Common myeloid progenitor, CD34-positive (primary cell): ENCODE data around the gene KIF21B.
"Not testable (repeated sequence)": the region's sequence is repeated elsewhere in the genome, so short reads cannot be mapped to it uniquely, and the experiment has no call there.

Experiments used
- CTCF ChIA-PET: fragments of 350-600 bp; sonication (Branson Sonifier 250); formaldehyde crosslinking; loops from one replicate; lab custom pipeline; 2021; ENCODE audit warnings: antibody characterized with exemption; lab: Charles Lee
- POLR2A ChIA-PET: fragments of 350-600 bp; sonication (Branson Sonifier 250); formaldehyde crosslinking; loops from one replicate; lab custom pipeline; 2021; ENCODE audit warnings: antibody characterized with exemption; lab: Charles Lee
- DNase-seq, 3 donors: peaks; one replicate each; pipeline versions ENCODE4 v3.0.0 to v3.0.0-alpha.2; 2013
- H3K27ac ChIP-seq, 2 experiments: 1 replicate in 1 of 2; 2 replicates in 1 of 2; pipeline ENCODE4 v1.7.0; 2013; ENCODE audit warnings: inconsistent platforms in 2 of 2, low read length in 2 of 2, mild to moderate bottlenecking in 2 of 2, low read depth in 1 of 2, moderate library complexity in 1 of 2; ENCODE audit not compliant: severe bottlenecking in 2 of 2, insufficient read depth in 1 of 2, poor library complexity in 1 of 2
- H3K27me3 ChIP-seq, 5 experiments: replicated peaks in 2 of 5; 1 replicate in 3 of 5; 2 replicates in 2 of 5; pipeline versions ENCODE4 v1.6.1 to v1.7.0; 2013; ENCODE audit warnings: low read length in 4 of 5, mild to moderate bottlenecking in 2 of 5, moderate library complexity in 2 of 5, inconsistent platforms in 1 of 5; ENCODE audit not compliant: insufficient read depth in 5 of 5, control insufficient read depth in 4 of 5
- H3K36me3 ChIP-seq, 4 experiments: 1 replicate in 2 of 4; 2 replicates in 2 of 4; pipeline versions ENCODE4 v1.6.1 to v1.7.0; 2013; ENCODE audit warnings: low read length in 3 of 4, control low read depth in 1 of 4, mild to moderate bottlenecking in 1 of 4; ENCODE audit not compliant: control insufficient read depth in 4 of 4, insufficient read depth in 4 of 4
- H3K4me1 ChIP-seq, 4 experiments: 1 replicate in 3 of 4; 2 replicates in 1 of 4; pipeline versions ENCODE4 v1.6.1 to v1.7.1; 2013; ENCODE audit warnings: low read length in 3 of 4, mild to moderate bottlenecking in 3 of 4, control low read depth in 1 of 4, inconsistent platforms in 1 of 4, moderate library complexity in 1 of 4; ENCODE audit not compliant: control insufficient read depth in 4 of 4, insufficient read depth in 4 of 4; ENCODE audit errors: control extremely low read depth in 1 of 4
- H3K4me3 ChIP-seq, 7 experiments: 1 replicate in 4 of 7; 2 replicates in 3 of 7; pipeline versions ENCODE4 v1.5.1 to v1.7.0; 2013; ENCODE audit warnings: mild to moderate bottlenecking in 7 of 7, low read length in 6 of 7, moderate library complexity in 6 of 7, inconsistent platforms in 2 of 7, low read depth in 2 of 7, control low read depth in 1 of 7; ENCODE audit not compliant: insufficient read depth in 4 of 7, control insufficient read depth in 1 of 7; ENCODE audit errors: extremely low read depth in 1 of 7
- H3K9me3 ChIP-seq, 5 experiments: 1 replicate in 4 of 5; 2 replicates in 1 of 5; pipeline versions ENCODE4 v1.6.1 to v1.7.1; 2013; ENCODE audit warnings: low read length in 4 of 5, mild to moderate bottlenecking in 2 of 5, inconsistent platforms in 1 of 5, low read depth in 1 of 5, moderate library complexity in 1 of 5; ENCODE audit not compliant: control insufficient read depth in 4 of 5, insufficient read depth in 2 of 5; ENCODE audit errors: control extremely low read depth in 1 of 5
- WGBS: methylation state at CpG from one replicate; pipeline ENCODE4 v1.1.5; 2013; ENCODE audit not compliant: insufficient coverage; 5-methylcytosine and 5-hydroxymethylcytosine counted together

The KIF21B gene

DNA sequence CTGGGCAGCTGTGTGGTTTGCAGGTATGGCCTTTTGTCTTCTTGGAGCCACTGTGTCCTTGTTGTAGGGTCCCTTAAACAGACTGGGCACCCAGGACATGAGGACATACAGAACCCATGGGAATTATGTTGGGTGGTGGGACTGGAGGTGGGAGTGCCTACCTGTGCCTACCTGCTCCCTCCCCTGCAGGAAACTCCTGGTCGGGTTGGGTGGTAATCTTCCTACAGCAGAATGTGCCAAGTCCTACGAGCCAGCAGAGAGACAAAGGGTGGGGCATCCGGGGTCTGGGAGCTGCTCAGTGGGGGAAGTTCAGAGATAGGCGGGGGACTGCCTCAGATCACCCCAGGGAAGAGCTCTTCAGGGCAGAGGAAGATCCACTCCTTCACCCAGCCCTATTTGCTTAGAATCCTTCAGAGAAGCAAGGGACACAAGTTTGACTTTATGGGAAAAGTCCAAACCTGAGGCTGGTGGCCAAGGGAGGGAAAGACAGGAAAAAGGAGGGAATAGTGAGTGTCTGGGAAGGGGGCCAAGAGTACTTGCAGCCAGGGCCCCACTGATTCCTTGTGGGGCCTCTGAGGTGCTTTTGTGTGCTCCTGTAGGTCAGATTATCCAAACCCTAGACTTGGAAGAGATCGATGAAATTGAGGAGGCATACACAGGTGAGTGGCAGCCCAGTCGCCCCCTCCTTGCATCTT is 58.3 kb downstream of the KIF21B start:
- WGBS, result 69% methylated on average over 5 of the region's 6 CpGs

DNA sequence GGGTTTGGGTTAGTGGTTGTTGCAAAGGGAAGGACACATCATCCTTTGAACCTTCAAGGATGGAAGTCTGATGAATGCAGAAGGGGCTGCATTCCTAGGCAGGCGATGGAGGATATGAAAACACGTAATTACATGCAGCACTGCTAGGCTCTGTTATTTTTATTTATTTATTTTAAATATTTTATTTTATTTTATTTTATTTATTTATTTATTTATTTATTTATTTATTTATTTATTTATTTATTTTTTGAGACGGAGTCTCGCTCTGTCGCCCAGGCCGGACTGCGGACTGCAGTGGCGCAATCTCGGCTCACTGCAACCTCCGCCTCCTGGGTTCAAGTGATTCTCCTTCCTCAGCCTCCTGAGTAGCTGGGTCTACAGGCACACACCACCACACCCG is 59.6 kb downstream of the KIF21B start:
- H3K4me3 ChIP-seq, H3K4me1 ChIP-seq, H3K27me3 ChIP-seq, DNase-seq, CTCF ChIA-PET, H3K36me3 ChIP-seq, H3K9me3 ChIP-seq, H3K27ac ChIP-seq, POLR2A ChIA-PET: not testable (repeated sequence)
- 100% methylated on average over 2 of the region's 11 CpGs for WGBS

More for the DNA sequence above, 58.3 kb downstream of the KIF21B start:
- no peak overlapping the region for H3K4me3 ChIP-seq
- no peak for DNase-seq
- H3K36me3 ChIP-seq, result peaks cover 0 to 6% (median under 1%) of the 10 kb centered on the region in 4 experiments
- CTCF ChIA-PET, result interaction anchor here (1.1 to 1.3 kb wide), 3 partner anchors 10 to 77 kb away, joined by 3 to 4 read pairs (median 3); no protein-coding TSS in a partner anchor
- POLR2A ChIA-PET, result no interaction called here
- no peaks in the 10 kb centered on the region for H3K9me3 ChIP-seq
- H3K27ac ChIP-seq, result no peak overlapping the region
- no peaks in the 10 kb centered on the region for H3K4me1 ChIP-seq
- H3K27me3 ChIP-seq, result no peaks in the 10 kb centered on the region

DNA sequence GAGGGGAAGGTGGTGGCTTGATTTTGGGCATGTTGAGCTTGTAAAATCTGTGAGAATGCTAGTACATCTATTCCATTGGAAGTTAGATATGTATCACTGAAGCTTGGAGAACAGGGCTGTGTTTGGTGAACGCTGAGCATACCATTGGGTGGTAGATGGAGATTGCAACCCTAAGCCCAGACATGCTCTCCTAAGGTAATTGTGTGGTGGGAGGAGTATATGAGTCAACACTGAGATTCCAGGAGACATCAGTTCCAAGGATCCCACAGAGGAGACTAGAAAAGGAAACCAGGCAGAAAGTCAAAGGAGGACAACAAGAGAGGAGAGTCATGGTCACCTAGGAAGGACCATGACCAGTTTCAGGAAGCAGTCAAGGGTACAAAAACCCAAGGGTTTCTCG is 60.4 kb downstream of the KIF21B start:
- H3K4me3 ChIP-seq, result no peak overlapping the region
- no peak for DNase-seq
- WGBS, result 92% methylated on average over 2 of the region's 2 CpGs
- H3K9me3 ChIP-seq, result no peaks in the 10 kb centered on the region
- no peaks in the 10 kb centered on the region for H3K4me1 ChIP-seq
- no peaks in the 10 kb centered on the region for H3K36me3 ChIP-seq
- CTCF ChIA-PET, result no interaction called here
- POLR2A ChIA-PET, result no interaction called here
- no peaks in the 10 kb centered on the region for H3K27me3 ChIP-seq
- H3K27ac ChIP-seq, result no peak overlapping the region

DNA sequence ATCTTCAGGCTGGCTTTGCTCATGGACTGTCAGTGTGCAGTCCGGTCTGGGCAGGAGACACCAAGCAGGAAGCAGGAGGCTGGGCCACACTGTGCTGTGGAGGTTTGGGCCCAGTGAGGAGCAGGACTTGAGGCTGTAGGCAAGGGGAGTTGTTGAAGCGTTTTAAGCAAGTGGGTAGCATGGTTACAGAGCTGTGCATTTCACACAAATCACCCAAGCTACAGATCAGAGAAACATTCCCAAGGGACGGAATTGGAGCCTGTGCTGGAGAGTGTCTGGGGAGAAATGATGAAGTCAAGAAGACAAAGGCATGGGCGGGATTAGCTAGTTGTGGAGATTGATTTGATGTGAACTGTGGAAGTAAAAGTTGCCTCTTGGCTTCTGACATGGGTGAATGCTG is 60.9 kb downstream of the KIF21B start:
- POLR2A ChIA-PET, result no interaction called here
- CTCF ChIA-PET, result interaction anchor here (0.5 kb wide), 1 partner anchor 423 kb away, joined by 3 read pairs; no protein-coding TSS in a partner anchor
- no peaks in the 10 kb centered on the region for H3K36me3 ChIP-seq
- WGBS, result 93% methylated on average over 3 of the region's 4 CpGs
- H3K9me3 ChIP-seq, result no peaks in the 10 kb centered on the region
- no peak for DNase-seq
- H3K4me1 ChIP-seq, result no peaks in the 10 kb centered on the region
- no peak overlapping the region for H3K4me3 ChIP-seq
- no peak overlapping the region for H3K27ac ChIP-seq
- H3K27me3 ChIP-seq, result peaks cover 0 to under 1% (median 0%) of the 10 kb centered on the region in 5 experiments

DNA sequence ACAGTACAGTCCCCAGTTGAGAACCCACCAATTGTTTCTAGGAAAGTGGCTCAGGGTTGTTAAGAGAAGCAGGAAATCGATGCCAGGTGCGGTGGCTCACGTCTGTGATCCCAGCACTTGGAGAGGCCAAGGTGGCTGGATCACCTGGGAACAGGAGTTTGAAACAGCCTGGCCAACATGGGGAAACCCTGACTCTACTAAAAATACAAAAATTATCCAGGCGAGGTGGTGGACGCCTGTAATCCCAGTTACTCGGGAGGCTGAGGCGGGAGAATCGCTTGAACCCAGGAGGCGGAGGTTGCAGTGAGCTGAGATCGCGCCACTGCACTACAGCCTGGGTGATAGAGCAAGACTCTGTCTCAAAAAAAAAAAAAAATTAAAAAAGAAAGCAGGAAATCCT is 61.4 kb downstream of the KIF21B start:
- POLR2A ChIA-PET, H3K4me1 ChIP-seq, H3K27me3 ChIP-seq, H3K27ac ChIP-seq, H3K36me3 ChIP-seq, DNase-seq, H3K4me3 ChIP-seq, H3K9me3 ChIP-seq: not testable (repeated sequence)
- 90% methylated on average over 8 of the region's 11 CpGs for WGBS
- CTCF ChIA-PET, result interaction anchor here (0.5 kb wide), 1 partner anchor 423 kb away, joined by 3 read pairs; no protein-coding TSS in a partner anchor

DNA sequence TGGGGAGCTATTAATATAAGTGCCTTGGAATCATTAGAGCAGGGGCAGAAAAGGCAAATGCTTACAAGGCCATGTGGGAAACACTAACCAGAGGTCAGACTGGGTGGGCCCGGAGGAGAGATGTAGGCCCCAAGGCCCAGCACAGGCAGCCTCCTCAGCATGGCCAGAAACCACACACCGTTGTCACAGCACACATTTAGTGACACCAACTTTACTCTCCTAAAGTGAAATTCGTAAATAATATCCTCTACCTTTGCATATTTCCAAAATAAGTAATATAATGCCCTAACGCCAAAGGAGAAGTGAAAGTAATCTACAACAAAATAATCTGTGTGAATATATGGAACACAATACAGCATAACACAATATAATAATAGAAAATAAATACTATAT is 62.6 kb downstream of the KIF21B start:
- Histone ChIP-seq H3K9me3 (no peaks in the 10 kb centered on the region), H3K4me3 (no peak overlapping the region), H3K27ac (no peak overlapping the region), H3K4me1 (no peaks in the 10 kb centered on the region), H3K36me3 (no peaks in the 10 kb centered on the region), H3K27me3 (peaks cover 0 to 2% (median 0%) of the 10 kb centered on the region in 5 experiments)
- no CpG with 5 or more reads among the region's 4 CpGs for WGBS
- POLR2A ChIA-PET, result no interaction called here
- DNase-seq, result no peak
- CTCF ChIA-PET, result interaction anchor here (1.2 to 1.3 kb wide), 2 partner anchors 10 to 84 kb away, joined by 3 read pairs; no protein-coding TSS in a partner anchor

DNA sequence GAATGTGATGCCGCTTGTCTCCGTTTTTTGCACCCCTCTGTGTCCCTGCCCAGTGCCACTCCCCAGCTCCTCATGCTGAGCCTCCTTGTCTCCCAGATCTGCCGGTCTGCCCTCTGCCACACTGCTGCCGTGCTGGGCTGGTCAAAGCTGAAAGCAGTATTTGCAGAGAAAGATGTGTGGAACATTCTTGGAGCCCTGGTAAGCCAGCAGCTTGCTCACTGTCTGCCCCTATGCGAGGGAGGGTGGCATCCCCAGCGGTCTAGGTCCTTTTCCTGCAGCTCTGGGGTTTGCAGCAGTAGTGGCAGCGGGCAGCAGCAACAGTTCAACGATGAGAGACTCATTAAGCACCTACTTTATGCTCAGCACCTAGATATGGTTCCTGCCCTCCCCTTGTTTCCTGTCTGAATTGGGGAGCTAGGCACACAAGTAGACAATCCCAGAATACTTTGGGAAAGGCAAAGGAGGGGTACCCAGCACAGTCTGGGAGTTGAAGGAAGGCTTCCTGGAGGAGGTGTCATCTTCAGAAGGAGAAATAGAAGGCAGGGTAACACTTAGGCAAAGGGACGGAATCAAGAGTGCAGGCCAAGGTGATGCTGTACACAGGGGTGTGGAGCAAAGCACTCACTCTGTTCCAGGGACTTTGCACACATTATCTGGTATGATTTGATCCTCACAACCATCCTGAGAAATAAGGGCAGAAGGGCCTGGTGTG is 63.1 kb downstream of the KIF21B start:
- WGBS, result 84% methylated on average over 7 of the region's 9 CpGs
- no peak overlapping the region for H3K4me3 ChIP-seq
- no peaks in the 10 kb centered on the region for H3K4me1 ChIP-seq
- H3K27me3 ChIP-seq, result peaks cover 0 to 2% (median 0%) of the 10 kb centered on the region in 5 experiments
- no peak for DNase-seq
- H3K27ac ChIP-seq, result no peak overlapping the region
- H3K9me3 ChIP-seq, result no peaks in the 10 kb centered on the region
- ChIA-PET POLR2A (no interaction called here), CTCF (interaction anchor here (1.2 to 1.3 kb wide), 2 partner anchors 11 to 84 kb away, joined by 3 read pairs; no protein-coding TSS in a partner anchor)
- H3K36me3 ChIP-seq, result no peaks in the 10 kb centered on the region
